Sciatic nerve (tissue), 2 donors: ENCODE results near the gene RPL13A. TPM values are rescaled to one million over a fixed set of nuclear protein-coding genes. Genes with fewer than 3 reads are reported as not detected.

Experiments
- ATAC-seq: fragments of 200-7000 bp; cut with Tn5 transposase; one replicate; pipeline ENCODE4 v1.9.1; 2020; ENCODE audit warnings: mild to moderate bottlenecking, moderate library complexity
- DNase-seq: peaks from one replicate; pipeline ENCODE4 v3.0.0-alpha.2; 2020; ENCODE audit warnings: low spot score
- intact Hi-C: fragments of 100-400 bp; cut with DNase I; formaldehyde crosslinking; loops from one replicate; pipeline ENCODE4 v1.14.2; 2022
- total RNA-seq: library from RNA; stranded (reverse); fragmentation: NEBNext Ultra II Directional; extraction: Animal tissue kit (Norgen Biotek cat#: 25700); gene quantifications from one replicate; pipeline ENCODE4 v1.2.1, GENCODE V29; 2021
- donor health status: DM: no; HTN: no; CAD: no.
- donor health status: DM: no; HTN: no; CAD: no.

The RPL13A gene
- total RNA-seq, 1 donor from 2014 or later = 1,735 TPM

GRCh38 chr19:49474542-49474924, 12.9 kb upstream of the RPL13A start:
- no peak for DNase-seq
- ATAC-seq = peak; percentile 2
- intact Hi-C loops = no loop called here

- intact Hi-C loops = no loop called here
- ATAC-seq (peak; percentile 7), DNase-seq (no peak)
These were observed 12.1 kb upstream of the RPL13A start for GRCh38 chr19:49475191-49475917.

DNA sequence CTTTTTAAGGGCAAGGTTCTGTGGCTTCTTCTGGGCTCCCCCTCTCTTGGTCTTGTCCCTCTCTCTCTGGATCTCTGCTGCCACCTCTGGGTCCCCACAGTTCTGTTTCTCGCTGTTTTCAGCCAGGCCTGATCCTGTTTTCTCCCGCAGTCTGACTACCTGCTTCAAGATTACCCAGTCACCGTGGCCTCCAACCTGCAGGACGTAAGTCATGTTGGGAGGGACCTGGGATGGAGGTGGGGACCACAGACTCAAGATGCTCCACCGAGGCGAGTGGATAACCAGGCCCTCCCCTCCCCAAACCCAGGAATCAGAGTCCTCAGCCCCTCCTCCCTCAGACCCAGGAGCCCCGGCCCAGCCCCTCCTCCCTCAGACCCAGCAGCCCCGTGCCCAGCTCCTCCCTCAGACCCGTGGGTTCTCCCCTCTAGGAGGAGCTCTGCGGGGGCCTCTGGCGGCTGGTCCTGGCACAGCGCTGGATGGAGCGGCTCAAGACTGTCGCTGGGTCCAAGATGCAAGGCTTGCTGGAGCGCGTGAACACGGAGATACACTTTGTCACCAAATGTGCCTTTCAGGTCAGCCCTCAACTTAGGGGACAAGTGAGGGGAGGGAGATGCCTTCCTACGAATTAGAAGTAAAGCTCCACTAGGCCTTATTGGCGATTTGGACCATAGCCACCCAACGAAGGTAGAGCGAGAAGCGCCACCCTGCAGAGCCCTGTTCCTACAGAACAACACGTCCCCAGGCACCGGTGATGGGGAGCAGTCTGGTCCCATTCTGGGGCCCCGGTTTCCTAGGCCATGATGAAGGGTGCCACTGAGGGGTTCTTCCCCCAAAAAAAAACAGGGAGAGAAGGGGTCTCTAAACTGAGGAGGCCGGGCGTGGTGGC, 11.2 kb upstream of the RPL13A start:
- DNase-seq (no peak), ATAC-seq (peak; percentile 47)
- intact Hi-C loops = no loop called here

GRCh38 chr19:49479975-49480628, 7.3 kb upstream of the RPL13A start:
- ATAC-seq (no peak), DNase-seq (no peak)

DNA sequence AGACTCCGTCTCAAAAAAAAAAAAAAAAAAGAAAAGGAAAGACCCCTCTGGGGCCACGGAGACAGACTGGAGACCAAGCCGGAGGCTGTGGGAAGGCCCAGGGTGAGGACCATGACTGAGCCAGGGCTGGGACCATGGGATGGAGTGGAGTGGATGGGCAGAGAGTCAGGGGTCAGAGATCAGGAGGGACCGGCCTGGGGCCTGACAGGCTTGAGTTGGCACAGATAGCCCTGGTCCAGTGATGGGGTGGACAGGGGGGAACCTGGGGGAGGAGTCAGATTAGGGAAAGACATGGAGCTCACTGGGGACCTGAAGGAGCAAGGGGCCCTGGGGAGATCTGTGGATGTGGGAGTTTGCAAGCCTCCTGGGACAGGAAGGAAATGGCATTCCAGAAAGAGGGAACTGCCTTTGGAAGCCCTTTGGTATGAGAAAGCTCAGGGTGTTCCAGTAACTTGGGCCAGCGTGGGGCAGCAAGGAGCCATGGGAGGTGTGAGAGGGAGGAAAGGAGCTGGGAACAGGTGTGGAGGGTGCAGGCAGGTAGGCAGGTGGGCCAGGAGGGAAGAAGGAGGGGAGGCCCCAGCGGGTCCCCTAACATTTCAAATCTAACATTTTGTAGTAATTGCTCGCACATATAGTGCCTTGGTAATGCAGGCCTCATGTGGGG, 6.3 kb upstream of the RPL13A start:
- intact Hi-C loops = no loop called here
- DNase-seq (no peak), ATAC-seq (no peak)

More at GRCh38 chr19:49479975-49480628, 7.3 kb upstream of the RPL13A start:
- intact Hi-C loops = no loop called here

DNA sequence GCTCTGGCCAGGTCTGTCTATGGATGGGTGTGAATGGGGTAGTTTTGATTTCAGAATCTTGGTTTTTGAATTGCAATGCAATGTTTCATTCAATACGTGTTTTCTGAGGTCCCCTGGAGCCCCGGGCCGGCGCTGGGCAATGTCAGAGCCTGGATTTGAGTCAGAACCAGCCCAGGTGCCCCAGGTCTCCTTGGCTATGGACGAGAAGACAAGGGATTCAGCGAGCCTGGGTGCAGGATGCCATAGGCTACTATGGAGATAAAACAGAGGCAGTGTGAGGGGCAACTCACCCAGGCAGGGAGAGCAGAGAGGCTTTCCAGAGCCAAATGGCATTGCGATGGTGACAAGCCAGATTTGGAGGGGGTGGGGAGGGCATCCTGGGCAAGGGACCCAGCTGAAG, 1.2 kb upstream of the RPL13A start:
- intact Hi-C loops = no loop called here
- ATAC-seq (no peak), DNase-seq (no peak)

GRCh38 chr19:49486710-49487276, 615 bp upstream of the RPL13A start:
- intact Hi-C loops = no loop called here
- DNase-seq (no peak), ATAC-seq (no peak)

DNA sequence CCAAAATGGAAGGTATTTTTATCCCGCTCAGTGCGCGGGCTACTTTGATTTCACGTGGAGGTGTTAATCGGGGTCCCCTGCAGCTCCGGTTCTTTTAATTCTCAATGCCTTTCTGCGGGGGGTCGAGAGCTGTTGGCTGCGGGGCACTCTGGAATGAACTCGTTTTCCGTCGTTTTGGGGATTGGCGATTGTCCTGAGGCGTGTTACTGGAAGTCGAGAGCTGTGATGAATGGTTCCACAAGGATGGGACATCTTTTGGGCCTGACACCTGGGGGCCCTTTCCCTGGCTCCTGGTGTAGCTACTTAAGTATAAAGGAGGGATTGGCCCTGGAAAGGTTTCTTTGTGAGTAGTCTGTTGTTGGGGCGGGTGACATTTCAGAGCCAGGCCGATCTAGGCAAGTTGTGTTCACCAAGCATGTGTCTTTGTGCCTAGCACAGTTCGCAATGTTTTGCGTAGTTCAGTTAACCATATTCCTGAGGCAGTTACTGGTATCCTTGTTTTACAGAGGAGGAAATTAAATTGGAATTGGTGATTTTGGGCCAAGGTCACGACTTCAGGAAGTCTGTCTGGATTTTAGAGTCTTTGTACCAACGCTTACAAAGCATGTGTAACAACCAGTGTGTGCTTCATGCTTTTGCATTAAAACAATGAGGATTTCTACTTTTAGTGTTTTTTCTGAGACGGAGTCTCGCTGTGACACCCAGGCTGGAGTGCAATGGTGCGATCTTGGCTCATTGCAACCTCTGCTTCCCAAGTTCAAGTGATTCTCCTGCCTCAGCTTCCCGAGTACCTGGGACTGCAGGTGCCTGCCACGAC, 846 bp downstream of the RPL13A start:
- intact Hi-C loops = no loop called here
- ATAC-seq (no peak), DNase-seq (no peak)

DNA sequence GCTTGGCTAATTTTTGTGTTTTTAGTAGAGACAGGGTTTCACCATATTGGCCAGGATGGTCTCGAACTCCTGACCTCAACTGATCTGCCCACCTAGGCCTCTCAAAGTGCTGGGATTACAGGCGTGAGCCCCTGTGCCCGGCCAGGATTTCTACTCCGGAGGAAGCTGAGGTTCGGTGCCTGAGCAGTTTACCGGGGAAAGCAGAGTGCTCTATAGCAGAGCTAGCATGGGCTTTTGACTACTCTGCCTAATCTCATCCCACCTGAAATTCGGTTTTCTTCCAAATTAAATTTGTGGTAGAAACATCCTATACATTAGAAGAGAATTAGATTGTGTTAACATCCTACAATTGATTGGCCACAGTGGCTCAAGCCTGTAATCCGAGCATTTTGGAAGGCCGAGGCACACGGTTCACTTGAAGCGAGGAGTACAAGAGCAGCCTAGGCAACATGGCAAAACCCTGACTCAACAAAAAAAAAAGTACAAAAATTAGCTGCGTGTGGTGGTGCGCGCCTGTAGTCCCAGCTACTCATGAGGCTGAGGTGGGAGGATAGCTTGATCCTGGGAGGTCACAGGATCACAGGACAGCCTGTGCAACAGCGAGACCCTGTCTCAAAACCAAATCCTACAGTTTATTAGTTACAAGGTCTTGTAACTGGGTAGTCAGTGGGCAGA, 1.6 kb downstream of the RPL13A start:
- DNase-seq (no peak), ATAC-seq (no peak)
- intact Hi-C loops = no loop called here

GRCh38 chr19:49489601-49490167, 2.3 kb downstream of the RPL13A start:
- intact Hi-C loops = no loop called here
- no peak for ATAC-seq
- no peak for DNase-seq

GRCh38 chr19:49490287-49491029, 3.0 kb downstream of the RPL13A start:
- ATAC-seq (no peak), DNase-seq (no peak)
- intact Hi-C loops = no loop called here

DNA sequence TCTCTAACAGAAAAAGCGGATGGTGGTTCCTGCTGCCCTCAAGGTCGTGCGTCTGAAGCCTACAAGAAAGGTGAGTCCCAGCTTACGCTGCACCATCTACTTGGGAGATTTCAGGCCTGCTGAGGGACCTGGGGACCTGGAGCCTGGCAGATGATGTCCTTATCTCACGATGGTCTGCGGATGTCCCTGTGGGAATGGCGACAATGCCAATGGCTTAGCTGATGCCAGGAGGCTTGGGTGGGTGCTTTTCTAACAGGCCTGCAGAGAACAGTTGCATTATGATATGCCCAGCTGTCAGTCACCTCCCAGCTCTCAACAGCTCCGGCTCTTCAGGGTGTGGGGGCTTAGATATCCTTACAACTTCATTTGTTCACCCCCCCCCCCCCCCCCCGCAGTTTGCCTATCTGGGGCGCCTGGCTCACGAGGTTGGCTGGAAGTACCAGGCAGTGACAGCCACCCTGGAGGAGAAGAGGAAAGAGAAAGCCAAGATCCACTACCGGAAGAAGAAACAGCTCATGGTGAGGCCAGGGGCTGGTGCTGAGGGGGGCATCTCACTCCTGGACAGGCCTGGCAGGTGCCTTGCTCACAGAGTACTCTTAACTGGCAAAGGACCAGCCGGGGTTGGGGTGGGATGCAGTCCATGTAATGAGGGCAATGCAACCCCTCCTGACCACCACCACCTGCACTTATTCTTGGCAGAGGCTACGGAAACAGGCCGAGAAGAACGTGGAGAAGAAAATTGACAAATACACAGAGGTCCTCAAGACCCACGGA, 3.8 kb downstream of the RPL13A start:
- intact Hi-C loops = no loop called here

DNA sequence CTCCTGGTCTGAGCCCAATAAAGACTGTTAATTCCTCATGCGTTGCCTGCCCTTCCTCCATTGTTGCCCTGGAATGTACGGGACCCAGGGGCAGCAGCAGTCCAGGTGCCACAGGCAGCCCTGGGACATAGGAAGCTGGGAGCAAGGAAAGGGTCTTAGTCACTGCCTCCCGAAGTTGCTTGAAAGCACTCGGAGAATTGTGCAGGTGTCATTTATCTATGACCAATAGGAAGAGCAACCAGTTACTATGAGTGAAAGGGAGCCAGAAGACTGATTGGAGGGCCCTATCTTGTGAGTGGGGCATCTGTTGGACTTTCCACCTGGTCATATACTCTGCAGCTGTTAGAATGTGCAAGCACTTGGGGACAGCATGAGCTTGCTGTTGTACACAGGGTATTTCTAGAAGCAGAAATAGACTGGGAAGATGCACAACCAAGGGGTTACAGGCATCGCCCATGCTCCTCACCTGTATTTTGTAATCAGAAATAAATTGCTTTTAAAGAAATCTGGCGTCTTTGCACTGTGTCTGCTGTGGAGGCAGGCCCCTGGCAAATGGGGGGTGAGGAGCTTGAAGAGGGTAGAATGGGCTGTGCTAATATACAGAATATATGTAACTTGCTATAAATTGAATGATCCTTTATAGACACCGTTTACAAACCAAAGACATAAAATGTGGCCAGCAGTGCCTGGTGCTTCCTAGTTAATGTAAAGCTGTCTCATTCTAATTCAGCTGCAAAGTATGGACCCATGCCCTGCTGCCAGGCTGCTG, 4.6 kb downstream of the RPL13A start:
- intact Hi-C loops = no loop called here
- DNase-seq = no peak
- no peak for ATAC-seq

More for the DNA sequence above, 3.8 kb downstream of the RPL13A start:
- DNase-seq (no peak), ATAC-seq (no peak)

GRCh38 chr19:49492573-49493405, 5.4 kb downstream of the RPL13A start:
- no peak for ATAC-seq
- intact Hi-C loops = no loop called here
- no peak for DNase-seq
